ENCODE measurements around the gene SLC41A3. TPM values are rescaled to one million over a fixed set of nuclear protein-coding genes. Genes with fewer than 3 reads are reported as not detected.
"Not testable (repeated sequence)": the region's sequence is repeated elsewhere in the genome, so short reads cannot be mapped to it uniquely, and the experiment has no call there.

Gene SLC41A3
- total RNA-seq, 1 donor from 2014 or later = 39.2 TPM

DNA sequence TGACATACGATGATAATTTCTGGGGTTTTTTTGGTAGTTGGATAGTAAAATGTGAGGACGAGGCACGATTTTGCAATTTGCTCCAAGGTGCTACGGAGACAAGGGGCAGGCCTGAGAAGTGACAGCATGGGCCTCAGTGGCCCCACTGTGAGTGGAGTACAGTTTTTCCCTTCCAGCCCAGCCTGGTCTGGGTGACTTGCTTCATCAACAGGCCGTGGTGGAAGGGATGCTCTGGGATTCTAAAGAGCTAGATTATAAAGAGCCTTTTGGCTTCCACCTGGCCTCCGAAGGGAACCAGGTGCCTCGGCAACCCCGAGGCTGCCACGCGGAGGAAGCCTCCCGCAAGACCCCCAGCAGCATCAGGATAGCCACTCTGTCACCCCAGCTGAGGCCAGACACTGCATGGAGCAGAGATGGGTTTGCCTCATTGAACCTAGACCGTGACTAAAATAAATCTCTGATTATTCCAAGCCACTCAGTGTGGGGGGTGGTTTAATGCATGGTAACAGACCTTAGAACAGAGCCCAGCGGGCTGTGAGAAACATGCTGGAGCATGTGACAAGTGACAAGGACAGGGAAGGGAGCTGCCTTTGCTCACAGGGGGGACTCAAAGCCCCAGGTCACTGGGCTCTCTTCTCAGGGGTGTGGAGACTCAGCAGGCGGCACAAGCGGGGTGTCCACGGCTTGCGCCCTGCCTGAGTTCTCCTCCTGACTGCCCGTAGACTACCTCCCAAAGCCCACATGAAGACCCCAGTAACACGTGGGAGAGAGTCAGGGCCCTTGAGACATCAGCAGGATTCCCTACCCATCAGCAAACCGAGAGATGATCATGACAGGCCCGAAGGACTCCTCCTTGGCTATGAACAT, 22.6 kb upstream of the SLC41A3 start:
- no peak for DNase-seq (ENCODE audit: low spot score)

DNA sequence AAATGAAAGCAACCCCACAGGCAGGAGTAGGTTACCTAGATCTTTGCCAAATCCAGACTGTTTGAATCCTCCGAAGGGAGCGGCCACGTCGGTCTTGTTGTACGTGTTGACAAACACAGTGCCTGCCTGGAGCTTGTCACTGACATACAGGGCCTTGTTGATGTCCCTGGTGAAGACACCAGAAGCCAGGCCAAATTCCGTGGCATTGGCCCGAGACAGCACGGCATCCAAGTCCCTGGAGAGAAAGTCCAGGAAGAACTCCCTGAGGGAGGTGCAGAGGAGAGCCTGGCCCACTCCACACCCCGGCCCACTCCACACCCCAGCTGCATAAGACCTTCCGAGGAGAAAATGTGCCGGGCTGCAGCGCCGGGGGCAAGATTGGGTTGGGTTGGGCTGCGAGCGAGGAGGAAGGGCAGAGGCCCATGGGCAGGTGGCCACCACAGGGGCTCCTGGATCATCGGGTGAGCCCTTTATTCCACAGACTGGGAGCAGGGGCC, 21.8 kb upstream of the SLC41A3 start:
- DNase-seq (ENCODE audit: low spot score) = no peak

DNA sequence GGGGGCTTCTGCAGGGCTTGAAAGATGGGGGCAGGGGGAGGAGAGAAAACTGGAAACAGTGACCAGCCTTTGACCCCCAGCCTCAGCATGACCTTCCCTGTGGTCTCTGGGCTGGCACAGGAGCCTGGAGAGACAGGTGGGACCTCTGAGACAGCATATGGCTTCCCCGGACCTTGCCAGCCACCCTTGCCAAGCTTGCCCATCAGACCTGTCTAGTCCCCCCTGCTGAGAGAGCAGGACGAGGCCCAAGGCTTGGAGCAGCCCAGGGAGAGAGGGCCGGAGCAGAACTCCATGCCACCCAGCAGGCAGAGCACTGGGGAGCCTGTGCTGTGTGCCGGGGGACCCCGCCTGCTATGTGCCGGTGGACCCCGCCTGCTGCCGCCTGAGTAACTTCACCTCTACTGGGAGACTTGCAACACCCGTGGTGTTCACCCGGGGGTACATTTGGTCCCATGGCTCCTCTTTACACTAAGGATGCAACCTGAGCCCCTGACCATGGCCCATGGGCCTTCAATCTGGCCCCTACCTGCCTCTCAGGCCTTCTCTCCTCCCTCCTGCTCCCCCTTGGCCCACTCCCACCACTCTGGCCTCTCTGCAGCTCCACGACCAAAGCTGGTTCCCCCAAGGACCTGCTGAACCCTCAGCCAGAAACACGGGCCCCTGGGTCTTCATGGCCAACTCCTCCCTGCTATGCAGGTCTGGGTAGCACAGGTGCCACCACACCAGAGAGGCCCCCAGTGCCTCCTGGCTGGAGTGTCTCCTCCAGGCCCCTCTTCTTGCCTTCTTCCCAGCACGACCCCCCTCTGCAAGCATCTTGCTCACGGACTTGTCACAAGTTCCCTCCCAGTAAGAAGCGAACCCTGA, 21.1 kb upstream of the SLC41A3 start:
- DNase-seq (ENCODE audit: low spot score) = no peak

- no peak for DNase-seq (ENCODE audit: low spot score)
Observed at GRCh38 chr3:126104028-126104635, 20.2 kb upstream of the SLC41A3 start.

GRCh38 chr3:126103121-126104027, 19.4 kb upstream of the SLC41A3 start:
- no peak for DNase-seq (ENCODE audit: low spot score)

DNA sequence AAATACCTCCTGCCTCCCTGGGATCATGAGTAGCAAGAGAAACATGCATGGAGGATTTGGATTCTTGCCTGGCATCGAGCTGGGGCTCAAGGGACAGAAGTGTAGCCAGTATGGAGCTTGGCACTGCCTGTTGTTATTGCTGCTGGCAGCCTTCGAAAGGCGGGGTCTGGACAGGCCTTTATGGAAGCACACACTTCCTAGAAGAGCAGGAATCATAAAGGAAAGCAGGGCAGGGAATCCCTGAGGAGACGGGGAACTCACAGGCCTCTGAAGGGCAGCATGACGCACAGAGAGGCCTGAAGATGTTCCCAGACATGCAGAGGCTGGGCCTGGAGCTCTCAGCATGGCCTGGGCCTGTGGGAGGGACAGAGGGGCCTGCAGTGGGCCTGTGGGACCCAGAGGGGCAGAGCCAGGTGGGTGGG, 18.6 kb upstream of the SLC41A3 start:
- peak; percentile 64 for DNase-seq (ENCODE audit: low spot score)

DNA sequence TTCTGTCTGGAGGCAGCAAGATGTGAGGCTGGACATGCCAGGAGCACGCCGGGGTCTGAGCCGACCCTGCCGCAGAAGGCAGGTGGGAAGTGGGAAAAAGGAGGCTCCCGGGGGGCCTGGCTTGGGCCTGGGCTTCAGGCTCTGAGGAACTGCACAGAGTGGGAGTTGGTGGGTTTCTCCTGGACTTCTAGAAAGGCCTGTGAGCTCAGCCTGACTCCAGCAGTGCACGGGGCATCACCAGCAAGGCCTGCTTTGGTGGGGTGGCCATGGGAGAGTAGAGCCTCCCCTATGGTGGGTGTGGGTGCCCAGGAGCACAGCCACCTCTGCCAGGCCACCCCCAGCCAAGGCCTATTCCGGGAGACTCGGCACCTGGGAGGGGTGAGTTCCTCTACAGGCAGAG, 18.1 kb upstream of the SLC41A3 start:
- DNase-seq (ENCODE audit: low spot score) = no peak

GRCh38 chr3:126101521-126101982, 17.6 kb upstream of the SLC41A3 start:
- DNase-seq (ENCODE audit: low spot score) = no peak

GRCh38 chr3:126100634-126101301, 16.8 kb upstream of the SLC41A3 start:
- DNase-seq (ENCODE audit: low spot score) = no peak

DNA sequence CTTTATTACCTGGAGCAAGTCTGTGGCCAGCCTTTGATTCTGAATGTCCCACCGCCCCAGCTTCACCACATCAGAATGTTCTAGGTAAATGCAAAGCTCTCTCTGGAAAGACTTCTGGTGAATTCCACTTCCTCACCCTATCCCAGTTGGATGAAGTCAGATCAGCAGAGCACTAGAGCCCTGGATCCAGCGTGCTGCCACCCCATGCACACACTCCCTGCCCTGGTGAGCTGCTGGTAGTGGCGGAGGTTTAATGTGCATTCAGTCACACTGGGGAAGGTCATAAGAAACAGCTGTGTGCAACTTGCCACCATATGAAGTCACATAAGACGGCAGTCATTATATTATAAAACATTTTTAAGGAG, 16.3 kb upstream of the SLC41A3 start:
- no peak for DNase-seq (ENCODE audit: low spot score)

GRCh38 chr3:126098391-126098858, 14.5 kb upstream of the SLC41A3 start:
- no peak for DNase-seq (ENCODE audit: low spot score)

- DNase-seq (ENCODE audit: low spot score) = no peak
Observed at GRCh38 chr3:126097801-126098200, 13.9 kb upstream of the SLC41A3 start.

- not testable (repeated sequence) for DNase-seq (ENCODE audit: low spot score)
Observed at GRCh38 chr3:126096274-126096673, 12.3 kb upstream of the SLC41A3 start.

DNA sequence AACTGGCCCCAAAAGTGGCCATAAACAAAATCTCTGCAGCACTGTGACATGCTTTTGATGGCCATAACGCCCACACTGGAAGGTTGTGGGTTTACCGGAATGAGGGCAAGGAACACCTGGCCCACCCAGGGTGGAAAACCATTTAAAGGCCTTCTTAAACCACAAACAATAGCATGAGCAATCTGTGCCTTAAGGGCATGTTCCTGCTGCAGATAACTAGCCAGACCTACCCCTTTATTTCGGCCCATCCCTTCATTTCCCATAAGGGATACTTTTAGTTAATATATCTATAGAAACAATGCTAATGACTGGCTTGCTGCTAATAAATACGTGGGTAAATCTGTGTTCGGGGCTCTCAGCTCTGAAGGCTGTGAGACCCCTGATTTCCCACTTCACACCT, 8.2 kb upstream of the SLC41A3 start:
- DNase-seq (ENCODE audit: low spot score) = not testable (repeated sequence)

DNA sequence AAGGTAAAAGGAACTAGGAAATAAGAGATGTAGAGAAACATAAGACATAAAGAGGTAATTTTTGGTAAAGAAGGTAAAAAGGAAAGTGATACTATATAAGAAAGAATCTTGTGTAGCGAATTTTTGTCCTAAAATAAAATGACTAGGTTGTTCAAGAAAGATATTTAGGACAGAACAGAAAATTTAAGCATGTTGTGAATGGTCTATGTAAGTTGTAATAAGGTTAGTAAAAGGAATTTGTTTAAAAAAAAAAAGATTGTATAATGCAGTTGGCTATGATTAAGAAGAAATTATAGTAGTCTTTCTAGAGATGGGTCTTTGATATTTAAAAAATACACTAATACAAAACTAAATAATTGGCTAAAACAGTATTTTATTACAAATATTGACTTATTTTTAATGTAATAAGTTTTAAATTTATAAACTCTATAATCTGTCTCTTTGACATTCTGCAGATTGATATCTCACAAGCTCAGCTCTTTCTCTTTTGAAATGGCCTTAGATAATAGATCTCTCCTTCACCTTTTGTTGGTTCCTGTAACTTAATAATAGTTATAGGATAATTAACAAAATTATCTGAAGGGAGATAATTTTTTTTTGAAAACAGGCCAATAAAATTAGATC, 3.7 kb upstream of the SLC41A3 start:
- DNase-seq (ENCODE audit: low spot score) = no peak

- DNase-seq (ENCODE audit: low spot score) = no peak
Observed at GRCh38 chr3:126085841-126086240, 1.9 kb upstream of the SLC41A3 start.

GRCh38 chr3:126085276-126085675, 1.4 kb upstream of the SLC41A3 start:
- no peak for DNase-seq (ENCODE audit: low spot score)

- DNase-seq (ENCODE audit: low spot score) = no peak
Observed at GRCh38 chr3:126084768-126085180, 850 bp upstream of the SLC41A3 start.

- peak; percentile 43 for DNase-seq (ENCODE audit: low spot score)
Observed at GRCh38 chr3:126083511-126083912, 412 bp downstream of the SLC41A3 start.

GRCh38 chr3:126083138-126083445, 832 bp downstream of the SLC41A3 start:
- DNase-seq (ENCODE audit: low spot score) = no peak
